T-cell (primary cell): Measurements from ENCODE around the gene PRKCD. TPM values are rescaled to one million over a fixed set of nuclear protein-coding genes. Genes with fewer than 3 reads are reported as not detected.

ENCODE experiments used
- ATAC-seq, 4 experiments: fragments of 200-7000 bp in 3 of 4; fragments of 150-1000 bp in 1 of 4; cut with Tn5 transposase; replicated peaks in 1 of 4; 1 replicate in 3 of 4; 2 replicates in 1 of 4; pipeline ENCODE4 v1.10.0; 2021; ENCODE audit warnings: moderate library complexity in 3 of 4, mild to moderate bottlenecking in 2 of 4, moderate number of reproducible peaks in 1 of 4
- CTCF ChIA-PET, 2 donors: fragments of 300-600 bp; sonication (Branson Sonifier 250); formaldehyde crosslinking; loops; one replicate each; lab custom pipeline; 2022; ENCODE audit warnings: antibody characterized with exemption in 2 of 2; lab: Charles Lee
- POLR2A ChIA-PET, 2 donors: fragments of 300-600 bp; sonication (Branson Sonifier 250); formaldehyde crosslinking; loops; one replicate each; lab custom pipeline; 2022; ENCODE audit warnings: antibody characterized with exemption in 2 of 2; lab: Charles Lee
- DNase-seq, 35 experiments: peaks; one replicate each; pipeline versions ENCODE4 v3.0.0 to v3.0.0-alpha.2; 2013 to 2023
- H3K27ac ChIP-seq: one replicate; pipeline ENCODE4 v1.5.1; 2013; ENCODE audit warnings: low read length
- H3K27me3 ChIP-seq, 2 experiments: replicated peaks in 1 of 2; 1 replicate in 1 of 2; 2 replicates in 1 of 2; pipeline versions ENCODE4 v1.6.1 to v1.7.0; 2013; ENCODE audit warnings: low read length in 1 of 2, mixed read lengths in 1 of 2; ENCODE audit not compliant: control insufficient read depth in 2 of 2, insufficient read depth in 2 of 2; ENCODE audit errors: extremely low read depth in 1 of 2
- H3K36me3 ChIP-seq, 2 donors: 1 replicate in 1 of 2; 2 replicates in 1 of 2; pipeline versions ENCODE4 v1.6.1 to v1.7.0; 2013; ENCODE audit warnings: low read length in 1 of 2; ENCODE audit not compliant: control insufficient read depth in 2 of 2, insufficient read depth in 1 of 2; ENCODE audit errors: extremely low read depth in 1 of 2
- H3K4me1 ChIP-seq, 2 experiments: 1 replicate in 1 of 2; 2 replicates in 1 of 2; pipeline versions ENCODE4 v1.6.1 to v1.7.0; 2013; ENCODE audit warnings: low read length in 2 of 2, mixed read lengths in 1 of 2; ENCODE audit not compliant: insufficient read depth in 2 of 2, control insufficient read depth in 1 of 2; ENCODE audit errors: extremely low read depth in 1 of 2
- H3K4me3 ChIP-seq, 2 donors: 1 replicate in 1 of 2; 2 replicates in 1 of 2; pipeline versions ENCODE4 v1.5.1 to v1.7.0; 2013; ENCODE audit warnings: mild to moderate bottlenecking in 2 of 2, low read length in 1 of 2, moderate library complexity in 1 of 2; ENCODE audit not compliant: control insufficient read depth in 1 of 2; ENCODE audit errors: extremely low read depth in 1 of 2
- H3K9me3 ChIP-seq: 2 replicates; pipeline ENCODE4 v1.7.0; 2013
- H3K27ac Mint-ChIP-seq, 2 donors: one replicate each; pipeline ENCODE4 v1.8.0; 2020 to 2021; ENCODE audit warnings: mild to moderate bottlenecking in 2 of 2, mixed read lengths in 2 of 2
- H3K27me3 Mint-ChIP-seq, 2 donors: one replicate each; pipeline ENCODE4 v1.8.0; 2021 to 2022; ENCODE audit warnings: mixed read lengths in 2 of 2
- H3K36me3 Mint-ChIP-seq: one replicate; pipeline ENCODE4 v1.8.0; 2021; ENCODE audit warnings: mixed read lengths
- H3K4me1 Mint-ChIP-seq, 3 donors: one replicate each; pipeline ENCODE4 v1.8.0; 2020 to 2022; ENCODE audit warnings: mixed read lengths in 3 of 3, mild to moderate bottlenecking in 1 of 3
- H3K4me3 Mint-ChIP-seq, 3 donors: one replicate each; pipeline ENCODE4 v1.8.0; 2020 to 2022; ENCODE audit warnings: mild to moderate bottlenecking in 3 of 3, mixed read lengths in 3 of 3, moderate library complexity in 3 of 3
- H3K9me3 Mint-ChIP-seq, 3 donors: one replicate each; pipeline ENCODE4 v1.8.0; 2020 to 2022; ENCODE audit warnings: mixed read lengths in 3 of 3
- WGBS: methylation state at CpG from one replicate; pipeline ENCODE4 v1.1.5; 2013; ENCODE audit warnings: missing lambda C conversion rate; ENCODE audit not compliant: insufficient coverage; 5-methylcytosine and 5-hydroxymethylcytosine counted together
- total RNA-seq, 35 experiments: library from RNA in 6 of 35; stranded (reverse) in 6 of 35; fragments of 120-200 nt in 1 of 35; gene quantifications; one replicate each; pipeline versions ENCODE4 v1.2.1 to v1.2.4 and lab custom pipeline; 2013 to 2026

The PRKCD gene
- total RNA-seq, 5 donors from 2014 or later (not counting 1 experiment from before 2014, with no cell fraction given): 15.3 to 23.3 (median 19.2) TPM

- no peak overlapping the region for H3K27ac Mint-ChIP-seq
Observed at GRCh38 chr3:53193466-53194209, 32.6 kb downstream of the PRKCD start.

GRCh38 chr3:53194210-53195065 is 33.4 kb downstream of the PRKCD start:
- Histone ChIP-seq H3K4me1 (peaks cover 0 to 8% of the 10 kb centered on the region in 2 experiments), H3K36me3 (peaks cover 0 to 18% of the 10 kb centered on the region in 2 donors), H3K4me3 (no peak overlapping the region), H3K27me3 (peaks cover 0 to 12% of the 10 kb centered on the region in 2 experiments), H3K27ac (no peak overlapping the region), H3K9me3 (no peaks in the 10 kb centered on the region)
- DNase-seq (no peak), ATAC-seq (no peak)
- peaks cover 18% of the 10 kb centered on the region for H3K36me3 Mint-ChIP-seq
- no peak overlapping the region for H3K27ac Mint-ChIP-seq
- ChIA-PET CTCF (interaction anchor here (0.6 to 4.2 kb wide), 6 partner anchors 34 to 179 kb away, joined by 3 to 40 read pairs (median 4); partner anchors contain the start of gene PRKCD (in 1 of the 2)), POLR2A (interaction anchor here in 1 of 2 donors (0.8 kb wide), 1 partner anchor 36 kb away, joined by 3 read pairs; no protein-coding TSS in a partner anchor)
- H3K27me3 Mint-ChIP-seq: no peaks in the 10 kb centered on the region
- H3K4me1 Mint-ChIP-seq: peaks cover 4 to 8% (median 7%) of the 10 kb centered on the region in 3 donors
- no peaks in the 10 kb centered on the region for H3K9me3 Mint-ChIP-seq
- WGBS: 85% methylated on average over 5 of the region's 14 CpGs
- no peak overlapping the region for H3K4me3 Mint-ChIP-seq

More at GRCh38 chr3:53193466-53194209, 32.6 kb downstream of the PRKCD start:
- Histone ChIP-seq H3K27me3 (peaks cover 0 to 12% of the 10 kb centered on the region in 2 experiments), H3K4me3 (no peak overlapping the region), H3K9me3 (no peaks in the 10 kb centered on the region), H3K36me3 (peaks cover 0 to 22% of the 10 kb centered on the region in 2 donors), H3K27ac (no peak overlapping the region), H3K4me1 (peaks cover 0 to 8% of the 10 kb centered on the region in 2 experiments)
- H3K36me3 Mint-ChIP-seq: peaks cover 18% of the 10 kb centered on the region
- peaks cover 4 to 8% (median 7%) of the 10 kb centered on the region in 3 donors for H3K4me1 Mint-ChIP-seq
- no peaks in the 10 kb centered on the region for H3K27me3 Mint-ChIP-seq
- H3K9me3 Mint-ChIP-seq: no peaks in the 10 kb centered on the region
- ChIA-PET POLR2A (no interaction called here), CTCF (interaction anchor here (0.6 to 1.0 kb wide), 2 partner anchors 65 to 79 kb away, joined by 3 read pairs; no protein-coding TSS in a partner anchor)
- WGBS: 84% methylated on average over 8 of the region's 11 CpGs
- ATAC-seq (no peak), DNase-seq (no peak)
- H3K4me3 Mint-ChIP-seq: no peak overlapping the region

- DNase-seq: no peak
- H3K9me3 Mint-ChIP-seq: no peaks in the 10 kb centered on the region
- no peaks in the 10 kb centered on the region for H3K27me3 Mint-ChIP-seq
- Histone ChIP-seq H3K4me3 (no peak overlapping the region), H3K9me3 (no peaks in the 10 kb centered on the region), H3K27me3 (peaks cover 0 to 12% of the 10 kb centered on the region in 2 experiments), H3K36me3 (peaks cover 0 to 12% of the 10 kb centered on the region in 2 donors), H3K27ac (no peak overlapping the region), H3K4me1 (peaks cover 0 to 8% of the 10 kb centered on the region in 2 experiments)
- 87% methylated on average over 10 of the region's 10 CpGs for WGBS
- peaks cover 4 to 8% (median 7%) of the 10 kb centered on the region in 3 donors for H3K4me1 Mint-ChIP-seq
- ChIA-PET CTCF (interaction anchor here (0.6 to 4.2 kb wide), 6 partner anchors 34 to 179 kb away, joined by 3 to 40 read pairs (median 4); partner anchors contain the start of gene PRKCD (in 1 of the 2)), POLR2A (interaction anchor here in 1 of 2 donors (0.8 kb wide), 1 partner anchor 36 kb away, joined by 3 read pairs; no protein-coding TSS in a partner anchor)
- H3K27ac Mint-ChIP-seq: no peak overlapping the region
- ATAC-seq: no peak
- peak overlapping the region in 1 of 3 donors; percentile 1 for H3K4me3 Mint-ChIP-seq
- H3K36me3 Mint-ChIP-seq: peaks cover 15% of the 10 kb centered on the region
Observed at GRCh38 chr3:53195066-53195450, 34.0 kb downstream of the PRKCD start.

- peaks cover 0 to 4% of the 10 kb centered on the region in 2 donors for H3K36me3 ChIP-seq
- peak in 32 of 35 experiments; percentile 19 to 78 (median 42) for DNase-seq
- ChIA-PET CTCF (interaction anchor here (0.6 to 4.2 kb wide), 12 partner anchors 35 to 180 kb away, joined by 3 to 40 read pairs (median 4); partner anchors contain the start of gene PRKCD (in 1 of the 2)), POLR2A (interaction anchor here (0.6 to 0.8 kb wide), 2 partner anchors 11 to 37 kb away, joined by 3 read pairs; no protein-coding TSS in a partner anchor)
- no peak overlapping the region for H3K27ac Mint-ChIP-seq
- H3K9me3 Mint-ChIP-seq: no peaks in the 10 kb centered on the region
- H3K4me1 ChIP-seq: peaks cover 0 to 8% of the 10 kb centered on the region in 2 experiments
- H3K27ac ChIP-seq: no peak overlapping the region
- no peaks in the 10 kb centered on the region for H3K27me3 Mint-ChIP-seq
- no peak overlapping the region for H3K4me3 ChIP-seq
- peaks cover 8% of the 10 kb centered on the region for H3K36me3 Mint-ChIP-seq
- no peaks in the 10 kb centered on the region for H3K9me3 ChIP-seq
- H3K4me1 Mint-ChIP-seq: peaks cover 4 to 8% (median 7%) of the 10 kb centered on the region in 3 donors
- WGBS: 24% methylated on average over 27 of the region's 36 CpGs
- H3K27me3 ChIP-seq: peaks cover 0 to 12% of the 10 kb centered on the region in 2 experiments
- ATAC-seq: peak; percentile 69 to 77 (median 74)
- H3K4me3 Mint-ChIP-seq: peak overlapping the region in 1 of 3 donors; percentile 1
Observed at GRCh38 chr3:53195602-53196574, 34.9 kb downstream of the PRKCD start.

GRCh38 chr3:53196575-53197407 is 35.8 kb downstream of the PRKCD start:
- Histone ChIP-seq H3K27ac (no peak overlapping the region), H3K27me3 (peaks cover 0 to 12% of the 10 kb centered on the region in 2 experiments), H3K4me1 (peaks cover 0 to 8% of the 10 kb centered on the region in 2 experiments), H3K4me3 (no peak overlapping the region), H3K36me3 (no peaks in the 10 kb centered on the region), H3K9me3 (no peaks in the 10 kb centered on the region)
- DNase-seq: peak in 23 of 35 experiments; percentile 9 to 55 (median 22)
- Mint-ChIP-seq H3K36me3 (peaks cover 8% of the 10 kb centered on the region), H3K4me1 (peaks cover 4 to 8% (median 7%) of the 10 kb centered on the region in 3 donors), H3K27me3 (no peaks in the 10 kb centered on the region), H3K27ac (no peak overlapping the region), H3K4me3 (no peak overlapping the region), H3K9me3 (no peaks in the 10 kb centered on the region)
- ChIA-PET POLR2A (interaction anchor here in 1 of 2 donors (0.6 kb wide), 1 partner anchor 12 kb away, joined by 3 read pairs; no protein-coding TSS in a partner anchor), CTCF (interaction anchor here (0.7 to 4.2 kb wide), 9 partner anchors 36 to 86 kb away, joined by 3 to 40 read pairs (median 4); partner anchors contain the start of gene PRKCD (in 1 of the 2))
- 69% methylated on average over 6 of the region's 17 CpGs for WGBS
- ATAC-seq: no peak
